NCI-H2081 (cell line): ENCODE measurements around the gene CWF19L1.
A peak's percentile ranks its signal among the peaks of the same experiment; 100 is the strongest.

Experiments used
- DNase-seq, 2 experiments: peaks; one replicate each; lab custom pipeline; 2025; lab: John Stamatoyannopoulos, UW

CWF19L1 gene

GRCh38 chr10:100248820-100249219 is 18.6 kb downstream of the CWF19L1 start:
- no peak for DNase-seq

GRCh38 chr10:100245484-100246220 is 21.8 kb downstream of the CWF19L1 start:
- DNase-seq: no peak

- no peak for DNase-seq
These were observed 27.6 kb downstream of the CWF19L1 start for GRCh38 chr10:100239851-100240250.

GRCh38 chr10:100238429-100238828 is 29.0 kb downstream of the CWF19L1 start:
- no peak for DNase-seq

- DNase-seq: no peak
These were observed 35.3 kb downstream of the CWF19L1 start for GRCh38 chr10:100232101-100232500.

- no peak for DNase-seq
These were observed 37.5 kb downstream of the CWF19L1 start for GRCh38 chr10:100229819-100230422.

GRCh38 chr10:100223879-100224278 is 43.6 kb downstream of the CWF19L1 start:
- DNase-seq: no peak

- DNase-seq: no peak
These were observed 44.9 kb downstream of the CWF19L1 start for GRCh38 chr10:100222529-100222928.

- DNase-seq: no peak
These were observed 51.4 kb downstream of the CWF19L1 start for GRCh38 chr10:100216006-100216405.

GRCh38 chr10:100209303-100209702 is 58.1 kb downstream of the CWF19L1 start:
- DNase-seq: no peak

GRCh38 chr10:100208276-100208675 is 59.2 kb downstream of the CWF19L1 start:
- no peak for DNase-seq

GRCh38 chr10:100204370-100204769 is 63.1 kb downstream of the CWF19L1 start:
- no peak for DNase-seq

GRCh38 chr10:100201549-100201948 is 65.9 kb downstream of the CWF19L1 start:
- DNase-seq: no peak

- no peak for DNase-seq
These were observed 72.7 kb downstream of the CWF19L1 start for GRCh38 chr10:100194711-100195110.

GRCh38 chr10:100192350-100192749 is 75.1 kb downstream of the CWF19L1 start:
- no peak for DNase-seq

- DNase-seq: peak in 1 of 2 experiments; percentile 54
These were observed 80.9 kb downstream of the CWF19L1 start for GRCh38 chr10:100186253-100187212.

GRCh38 chr10:100185364-100186252 is 81.8 kb downstream of the CWF19L1 start, which contains the start of gene ERLIN1:
Gene ERLIN1 (minus strand): TSS chr10:100186029. CDS start chr10:100185626, 403 bp downstream.
- peak; percentile 82 to 88 for DNase-seq

GRCh38 chr10:100184840-100185239 is 82.6 kb downstream of the CWF19L1 start:
- DNase-seq: no peak

GRCh38 chr10:100184426-100184825 is 83.0 kb downstream of the CWF19L1 start:
- DNase-seq: no peak

GRCh38 chr10:100183481-100183880 is 84.0 kb downstream of the CWF19L1 start:
- DNase-seq: no peak

GRCh38 chr10:100182908-100183307 is 84.5 kb downstream of the CWF19L1 start:
- no peak for DNase-seq
